ENCODE measurements around the gene DUSP1. TPM values are rescaled to one million over a fixed set of nuclear protein-coding genes. Genes with fewer than 3 reads are reported as not detected.

DUSP1 gene
- total and polyA plus RNA-seq, 10 of the 15 experiments (the other 5 are each of a cell fraction or from before 2014, with no cell fraction given) = 1.4 to 6.2 (median 3.9) TPM

DNA sequence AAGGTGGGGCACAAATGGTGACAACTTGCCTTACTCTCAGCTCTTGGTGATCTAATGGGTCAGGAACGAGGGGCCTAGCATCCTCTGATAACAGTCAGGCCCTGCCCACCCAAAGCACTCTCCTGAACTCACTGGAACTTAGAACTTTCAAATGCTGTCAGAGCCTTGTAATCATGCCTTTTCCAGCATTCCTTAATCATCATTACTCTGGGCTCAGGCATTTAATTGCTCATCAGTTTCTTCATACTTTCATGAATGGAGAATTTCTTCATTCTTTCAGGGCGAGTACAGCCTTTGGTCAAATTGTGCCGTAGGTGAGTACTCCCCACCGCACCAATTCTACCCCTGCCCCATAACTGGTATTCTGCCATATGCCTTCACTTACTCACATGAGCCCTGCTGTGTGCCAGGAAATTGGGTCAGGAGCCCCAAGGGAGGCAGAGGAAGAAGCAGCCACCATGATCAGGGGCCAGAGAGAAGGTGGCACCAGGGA, 30.2 kb upstream of the DUSP1 start:
- ChIA-PET POLR2A (no interaction called here), RAD21 (ENCODE audit: unreplicated experiment) (no interaction called here), CTCF (interaction anchor here (1.3 kb wide), 1 partner anchor 10 kb away, joined by 3 read pairs; no protein-coding TSS in a partner anchor), SMC1A (ENCODE audit: uncharacterized antibody, unreplicated experiment) (no interaction called here)
- Histone ChIP-seq H2AFZ (ENCODE audit: control insufficient read depth, low read depth, low read length) (no peak overlapping the region), H3K79me2 (ENCODE audit: control insufficient read depth, insufficient read depth, low read length) (no peaks in the 10 kb centered on the region), H3K9ac (ENCODE audit: control insufficient read depth, insufficient read depth, low read length) (no peak overlapping the region), H4K20me1 (ENCODE audit: control insufficient read depth, insufficient read depth) (no peaks in the 10 kb centered on the region), H3K27ac (ENCODE audit: control insufficient read depth, insufficient read depth) (no peak overlapping the region), H3K9me3 (replicated peaks; ENCODE audit: control insufficient read depth, insufficient read depth, low read length) (no peaks in the 10 kb centered on the region), H3K4me2 (ENCODE audit: control insufficient read depth, insufficient read depth) (no peak overlapping the region), H3K27me3 (replicated peaks in 1 of 2; ENCODE audit: control insufficient read depth in 2 of 2, insufficient read depth in 2 of 2, low read length in 1 of 2) (no peaks in the 10 kb centered on the region), H3K36me3 (ENCODE audit: control insufficient read depth in 2 of 2, insufficient read depth in 2 of 2, low read length in 1 of 2) (no peaks in the 10 kb centered on the region), H3K4me1 (ENCODE audit: control insufficient read depth, insufficient read depth, low read length) (peaks cover 6% of the 10 kb centered on the region), H3K4me3 (no peak overlapping the region)
- intact Hi-C loops (cut with micrococcal nuclease; ENCODE audit: unreplicated experiment) (no loop called here), in situ Hi-C loops (cut with MboI) (no loop called here)
- DNase-seq (ENCODE audit: low read depth, low spot score) (no peak), ATAC-seq (no peak), FAIRE-seq (no peak)
- no peak for TF ChIP-seq SIN3A (IDR thresholded peaks at IDR 0.05; ENCODE audit: low read depth, low read length)
- TF ChIP-seq GABPA (IDR thresholded peaks at IDR 0.05; ENCODE audit: low read depth) = no peak
- TF ChIP-seq, protein P1, sequence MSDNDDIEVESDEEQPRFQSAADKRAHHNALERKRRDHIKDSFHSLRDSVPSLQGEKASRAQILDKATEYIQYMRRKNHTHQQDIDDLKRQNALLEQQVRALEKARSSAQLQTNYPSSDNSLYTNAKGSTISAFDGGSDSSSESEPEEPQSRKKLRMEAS (IDR thresholded peaks at IDR 0.05; ENCODE audit: low read depth, low read length) = no peak
- TF ChIP-seq SMAD1 (IDR thresholded peaks at IDR 0.05; ENCODE audit: low read depth, partially characterized antibody) = no peak
- TF ChIP-seq PAX5 (IDR thresholded peaks at IDR 0.05; ENCODE audit: borderline replicate concordance, low read depth, low read length) = no peak
- TF ChIP-seq MYC (IDR thresholded peaks at IDR 0.05; ENCODE audit: insufficient read depth, insufficient read length, insufficient replicate concordance, low read length, severe bottlenecking) = no peak
- TF ChIP-seq BCLAF1 (IDR thresholded peaks at IDR 0.05) = no peak
- TF ChIP-seq FOS (IDR thresholded peaks at IDR 0.05; ENCODE audit: borderline replicate concordance, extremely low read depth, insufficient read length) = no peak
- TF ChIP-seq BACH1 (IDR thresholded peaks at IDR 0.05; ENCODE audit: borderline replicate concordance) = no peak
- TF ChIP-seq, protein P2, sequence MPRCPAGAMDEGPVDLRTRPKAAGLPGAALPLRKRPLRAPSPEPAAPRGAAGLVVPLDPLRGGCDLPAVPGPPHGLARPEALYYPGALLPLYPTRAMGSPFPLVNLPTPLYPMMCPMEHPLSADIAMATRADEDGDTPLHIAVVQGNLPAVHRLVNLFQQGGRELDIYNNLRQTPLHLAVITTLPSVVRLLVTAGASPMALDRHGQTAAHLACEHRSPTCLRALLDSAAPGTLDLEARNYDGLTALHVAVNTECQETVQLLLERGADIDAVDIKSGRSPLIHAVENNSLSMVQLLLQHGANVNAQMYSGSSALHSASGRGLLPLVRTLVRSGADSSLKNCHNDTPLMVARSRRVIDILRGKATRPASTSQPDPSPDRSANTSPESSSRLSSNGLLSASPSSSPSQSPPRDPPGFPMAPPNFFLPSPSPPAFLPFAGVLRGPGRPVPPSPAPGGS (IDR thresholded peaks at IDR 0.05; ENCODE audit: borderline replicate concordance, insufficient read depth, low read depth, low read length, poor library complexity, severe bottlenecking) = no peak
- no peak for TF ChIP-seq MTA3 (IDR thresholded peaks at IDR 0.05; ENCODE audit: borderline replicate concordance, low read length)
- no peak for TF ChIP-seq MXI1 (IDR thresholded peaks at IDR 0.05; ENCODE audit: low read depth, low read length)
- TF ChIP-seq FOXM1 (IDR thresholded peaks at IDR 0.05; ENCODE audit: low read depth, low read length) = no peak
- no peak for TF ChIP-seq RAD21 (IDR thresholded peaks at IDR 0.05; ENCODE audit: insufficient read depth, low read depth, low read length)
- no peak for TF ChIP-seq SPI1 (IDR thresholded peaks at IDR 0.05; ENCODE audit: borderline replicate concordance, insufficient read depth, low read depth, low read length)
- WGBS (ENCODE audit: insufficient coverage, insufficient replicate concordance, low lambda C conversion rate, missing lambda C conversion rate) = 75% methylated on average over 4 of the region's 4 CpGs
- BruUV-seq (replicated peaks) = no TSS peak

All from GM12878 (cell line).